ENCODE results near the gene NCKAP1. TPM values are rescaled to one million over a fixed set of nuclear protein-coding genes. Genes with fewer than 3 reads are reported as not detected.

Gene NCKAP1
- total RNA-seq, 1 donor from 2014 or later = 153 TPM

Other genes starting within 250 kb of the NCKAP1 start
- 4.3 TPM for gene FRZB, start 171.8 kb downstream of the NCKAP1 start, total RNA-seq
- 8.6 TPM for gene DUSP19, start 40.3 kb upstream of the NCKAP1 start, total RNA-seq
- 7.0 TPM for gene NUP35, start 86.0 kb upstream of the NCKAP1 start, total RNA-seq

Data from cardiac septum (tissue), 1 donor.